HepG2 (cell line): Measurements from ENCODE around the gene TMEM164. TPM values are rescaled to one million over a fixed set of nuclear protein-coding genes. Genes with fewer than 3 reads are reported as not detected.

Experiments
- ATAC-seq: fragments of 200-7000 bp; cut with Tn5 transposase; 3 replicates; pipeline ENCODE4 v1.9.1; 2020; ENCODE audit warnings: mild to moderate bottlenecking, moderate library complexity
- BruUV-seq: library from RNA; stranded (reverse); fragments of 400-500 nt; replicated peaks from 2 replicates; lab custom pipeline; 2021; lab: Mats Ljungman, UMichigan
- CTCF ChIA-PET: fragments of 300-600 bp; formaldehyde crosslinking; extraction: SDS; loops from one replicate; lab custom pipeline; 2021; ENCODE audit warnings: low total read pairs, inconsistent platforms, low intra/inter-chr PET ratio; lab: Yijun Ruan, JAX
- POLR2A ChIA-PET: fragments of 350-600 bp; sonication (Branson Sonifier 250); formaldehyde crosslinking; loops from one replicate; lab custom pipeline; 2020; ENCODE audit warnings: antibody characterized with exemption, inconsistent platforms; lab: Yijun Ruan, JAX
- DNase-seq: peaks from one replicate; pipeline ENCODE4 v3.0.0-alpha.2; 2015; ENCODE audit warnings: low spot score
- FAIRE-seq: peaks from 3 replicates; lab custom pipeline; 2011; peaks lifted over from hg19 to GRCh38; lab: Jason Lieb, UNC
- H2AFZ ChIP-seq: one replicate; pipeline ENCODE4 v1.6.1; 2011; ENCODE audit warnings: low read length, inconsistent platforms
- H3K27ac ChIP-seq: fragments of 300-600 bp; 3 replicates; pipeline ENCODE4 v1.8.0; 2011; ENCODE audit warnings: mixed run types, mild to moderate bottlenecking, mixed read lengths, low read length, inconsistent platforms; ENCODE audit not compliant: insufficient read depth; ENCODE audit errors: extremely low read length
- H3K27me3 ChIP-seq, 2 experiments: fragments of 200-600 bp in 1 of 2; 2 replicates in 1 of 2; 3 replicates in 1 of 2; pipeline versions ENCODE4 v1.6.0 to v1.8.0; 2011; ENCODE audit warnings: low read length in 2 of 2, mild to moderate bottlenecking in 2 of 2, moderate library complexity in 2 of 2, inconsistent platforms in 1 of 2; ENCODE audit not compliant: insufficient read depth in 2 of 2, control insufficient read depth in 1 of 2
- H3K36me3 ChIP-seq, 2 experiments: fragments of 200-600 bp in 1 of 2; replicated peaks in 1 of 2; 2 replicates in 1 of 2; 3 replicates in 1 of 2; pipeline versions ENCODE4 v1.5.1 to v1.8.0; 2011; ENCODE audit warnings: low read length in 2 of 2, inconsistent platforms in 1 of 2; ENCODE audit not compliant: insufficient read depth in 2 of 2, control insufficient read depth in 1 of 2
- H3K4me1 ChIP-seq: 2 replicates; pipeline ENCODE4 v1.5.1; 2012; ENCODE audit warnings: low read length, inconsistent platforms; ENCODE audit not compliant: insufficient read depth
- H3K4me2 ChIP-seq: 2 replicates; pipeline ENCODE4 v1.6.0; 2011; ENCODE audit warnings: low read depth, low read length, inconsistent platforms
- H3K4me3 ChIP-seq, 3 experiments: fragments of 200-600 bp in 1 of 3; sonication (generic), shearing (Covaris generic) in 1 of 3; replicated peaks in 1 of 3; 2 replicates each; pipeline ENCODE4 v1.5.1; 2011 to 2016; ENCODE audit warnings: low read length in 3 of 3, inconsistent platforms in 2 of 3, low read depth in 2 of 3, mild to moderate bottlenecking in 2 of 3, control low read depth in 1 of 3, mixed read lengths in 1 of 3; ENCODE audit not compliant: insufficient read depth in 1 of 3
- H3K79me2 ChIP-seq: one replicate; pipeline ENCODE4 v1.6.1; 2011; ENCODE audit warnings: low read length, inconsistent platforms; ENCODE audit not compliant: insufficient read depth
- H3K9ac ChIP-seq: 2 replicates; pipeline ENCODE4 v1.6.0; 2011; ENCODE audit warnings: mild to moderate bottlenecking, low read depth, low read length, inconsistent platforms; ENCODE audit not compliant: insufficient read depth
- H3K9me3 ChIP-seq: 2 replicates; pipeline ENCODE4 v1.5.1; 2012; ENCODE audit warnings: mild to moderate bottlenecking, low read length
- H4K20me1 ChIP-seq: 2 replicates; pipeline ENCODE4 v1.6.0; 2011; ENCODE audit warnings: inconsistent platforms, mild to moderate bottlenecking, low read length, moderate library complexity; ENCODE audit not compliant: insufficient read depth
- ARNT ChIP-seq: fragments of 450-650 bp; IDR thresholded peaks from 2 replicates; pipeline ENCODE4 v1.6.1; 2017
- ARNTL ChIP-seq: sonication (generic); formaldehyde crosslinking; IDR thresholded peaks from 2 replicates; pipeline ENCODE4 v1.4.0; 2020; ENCODE audit warnings: mild to moderate bottlenecking, missing genetic modification reagents
- ATF5 ChIP-seq: sonication (generic); formaldehyde crosslinking; IDR thresholded peaks from 2 replicates; pipeline ENCODE4 v1.4.0; 2020; ENCODE audit warnings: mild to moderate bottlenecking, low read depth, missing genetic modification reagents
- DBP ChIP-seq: sonication (generic); formaldehyde crosslinking; IDR thresholded peaks from 2 replicates; pipeline ENCODE4 v1.4.0; 2020; ENCODE audit warnings: missing genetic modification reagents; ENCODE audit errors: not compliant biosample characterization
- EEA1 ChIP-seq: sonication (generic); formaldehyde crosslinking; IDR thresholded peaks from 2 replicates; pipeline ENCODE4 v1.5.1; 2020; ENCODE audit warnings: mild to moderate bottlenecking, missing genetic modification reagents, borderline replicate concordance
- JUND ChIP-seq: sonication (generic); formaldehyde crosslinking; IDR thresholded peaks from 2 replicates; pipeline ENCODE4 v1.8.0; 2022; ENCODE audit warnings: mild to moderate bottlenecking, missing genetic modification reagents
- KMT2A ChIP-seq: sonication (generic); formaldehyde crosslinking; IDR thresholded peaks from 2 replicates; pipeline ENCODE4 v1.4.0; 2020; ENCODE audit warnings: missing genetic modification reagents
- KMT2B ChIP-seq: IDR thresholded peaks from 2 replicates; pipeline ENCODE4 v1.6.1; 2016; ENCODE audit warnings: missing genetic modification reagents, missing compliant biosample characterization
- TERF1 ChIP-seq: sonication (generic); formaldehyde crosslinking; IDR thresholded peaks from 2 replicates; pipeline ENCODE4 v1.8.0; 2022; ENCODE audit warnings: mild to moderate bottlenecking, missing genetic modification reagents, moderate library complexity
- ZNF558 ChIP-seq: sonication (generic); formaldehyde crosslinking; IDR thresholded peaks from 2 replicates; pipeline ENCODE4 v1.9.0; 2022; ENCODE audit warnings: mild to moderate bottlenecking, missing genetic modification reagents, borderline replicate concordance
- ZNF580 ChIP-seq: IDR thresholded peaks from 2 replicates; pipeline ENCODE4 v1.6.1; 2016; ENCODE audit warnings: low read depth, borderline replicate concordance
- ZNF660 ChIP-seq: sonication (generic); formaldehyde crosslinking; IDR thresholded peaks from 2 replicates; pipeline ENCODE4 v1.5.1; 2020; ENCODE audit warnings: mild to moderate bottlenecking, low read depth, missing genetic modification reagents, borderline replicate concordance
- ZNF670 ChIP-seq: sonication (generic); formaldehyde crosslinking; IDR thresholded peaks from 2 replicates; pipeline ENCODE4 v1.8.0; 2022; ENCODE audit warnings: mild to moderate bottlenecking, missing genetic modification reagents, borderline replicate concordance
- ZSCAN30 ChIP-seq: sonication (generic); formaldehyde crosslinking; IDR thresholded peaks from 2 replicates; pipeline ENCODE4 v1.5.0; 2020; ENCODE audit warnings: mild to moderate bottlenecking, missing genetic modification reagents
- WGBS: methylation state at CpG from one replicate; pipeline ENCODE4 v1.1.6; 2017; ENCODE audit warnings: low lambda C conversion rate; 5-methylcytosine and 5-hydroxymethylcytosine counted together
- in situ Hi-C: cut with HindIII; loops from 2 replicates; pipeline ENCODE4 v1.10.0; 2017; ENCODE audit warnings: low pct_unique_long_range_greater_than_20kb; ENCODE audit not compliant: extremely low pct_ligation_motif_present
- intact Hi-C: fragments of 100-400 bp; cut with micrococcal nuclease; formaldehyde crosslinking; loops from one replicate; pipeline ENCODE4 v1.10.0; 2022; ENCODE audit not compliant: unreplicated experiment
- polyA plus RNA-seq, 8 experiments: library from polyadenylated mRNA; depleted of rRNA in 3 of 8; stranded (reverse) in 7 of 8; unstranded in 1 of 8; fragments of >200 nt; fragmentation: Illumina TruSeq in 4 of 8; extraction: Trizol in 4 of 8; gene quantifications; 2 replicates each; pipeline versions ENCODE4 v1.2.1 to v1.2.3, GENCODE V29; 2011 to 2016; ENCODE audit warnings: low read depth in 4 of 8, missing spikeins in 1 of 8, mixed read lengths in 1 of 8; ENCODE audit not compliant: insufficient read depth in 1 of 8
- total RNA-seq, 5 experiments: library from RNA; depleted of rRNA; stranded (reverse); fragments of >200 nt; fragmentation: Illumina TruSeq; extraction: Trizol; gene quantifications; 2 replicates each; pipeline ENCODE4 v1.2.3, GENCODE V29; 2016; ENCODE audit warnings: low read depth in 1 of 5

TMEM164 gene
- total and polyA plus RNA-seq, 2 of the 13 experiments (the other 11 are each of a cell fraction or from before 2014, with no cell fraction given): 5.8 to 13.2 TPM

GRCh38 chrX:110043506-110043905 is 40.6 kb downstream of the TMEM164 start:
- intact Hi-C loops: no loop called here
- no peak for TF ChIP-seq KMT2A (CRISPR knock-in tag)
- no peak for TF ChIP-seq ZNF660 (CRISPR knock-in tag)
- no peak for TF ChIP-seq ATF5 (CRISPR knock-in tag)
- TF ChIP-seq ZSCAN30 (CRISPR knock-in tag): no peak
- TF ChIP-seq ARNT: no peak
- TF ChIP-seq JUND: no peak
- TF ChIP-seq, all 625 proteins: peak for 0
- Histone ChIP-seq H3K4me2 (no peak overlapping the region), H3K27ac (no peak overlapping the region), H3K27me3 (no peaks in the 10 kb centered on the region), H4K20me1 (no peaks in the 10 kb centered on the region), H3K9me3 (no peaks in the 10 kb centered on the region), H3K4me3 (no peak overlapping the region), H3K9ac (no peak overlapping the region), H3K4me1 (peaks cover 21% of the 10 kb centered on the region), H3K79me2 (no peaks in the 10 kb centered on the region), H3K36me3 (no peaks in the 10 kb centered on the region), H2AFZ (no peak overlapping the region)
- POLR2A ChIA-PET: no interaction called here
- ATAC-seq: no peak
- no TSS peak for BruUV-seq
- DNase-seq: no peak
- no peak for FAIRE-seq
- WGBS: 67% methylated on average over 2 of the region's 2 CpGs
- in situ Hi-C loops: no loop called here
- CTCF ChIA-PET: no interaction called here

GRCh38 chrX:110044346-110045249 is 41.7 kb downstream of the TMEM164 start:
- WGBS: 89% methylated on average over 4 of the region's 4 CpGs
- no peak overlapping the region for H3K9ac ChIP-seq
- no peak overlapping the region for H3K4me3 ChIP-seq
- no peak for TF ChIP-seq DBP (CRISPR knock-in tag)
- TF ChIP-seq ZNF660 (CRISPR knock-in tag): no peak
- no peak for TF ChIP-seq ARNTL
- no peak for TF ChIP-seq ZNF558 (CRISPR knock-in tag)
- no peak for TF ChIP-seq KMT2B (CRISPR knock-in tag)
- TF ChIP-seq ZNF670 (CRISPR knock-in tag): no peak
- no peak for TF ChIP-seq TERF1 (CRISPR knock-in tag)
- TF ChIP-seq EEA1 (CRISPR knock-in tag): no peak
- no peak for TF ChIP-seq ZNF580 (CRISPR knock-in tag)

More at GRCh38 chrX:110044346-110045249, 41.7 kb downstream of the TMEM164 start:
- in situ Hi-C loops (no loop called here), intact Hi-C loops (no loop called here)
- Histone ChIP-seq H3K79me2 (no peaks in the 10 kb centered on the region), H3K4me2 (no peak overlapping the region), H2AFZ (no peak overlapping the region), H3K4me1 (peaks cover 20% of the 10 kb centered on the region), H3K27me3 (no peaks in the 10 kb centered on the region), H3K27ac (no peak overlapping the region), H3K9me3 (no peaks in the 10 kb centered on the region), H4K20me1 (no peaks in the 10 kb centered on the region), H3K36me3 (no peaks in the 10 kb centered on the region)
- no peak for ATAC-seq
- BruUV-seq: no TSS peak
- ChIA-PET CTCF (no interaction called here), POLR2A (no interaction called here)
- no peak for FAIRE-seq
- DNase-seq: no peak
